Loucy (cell line): Measurements from ENCODE around the gene B4GALT1.

Source experiments
- H2AFZ ChIP-seq: fragments of 200-600 bp; sonication (generic); 2 replicates; pipeline ENCODE4 v1.6.0; 2016; ENCODE audit warnings: antibody characterized with exemption, mild to moderate bottlenecking, low read length, moderate library complexity
- H3F3A ChIP-seq: fragments of 200-600 bp; 2 replicates; pipeline ENCODE4 v1.6.0; 2016; ENCODE audit warnings: antibody characterized with exemption, low read depth, mild to moderate bottlenecking
- H3K27me3 ChIP-seq: fragments of 200-600 bp; sonication (generic); 2 replicates; pipeline ENCODE4 v1.6.1; 2014; ENCODE audit warnings: low read length, mild to moderate bottlenecking; ENCODE audit not compliant: insufficient read depth, poor library complexity, severe bottlenecking
- H3K36me3 ChIP-seq: fragments of 200-600 bp; sonication (generic); 2 replicates; pipeline ENCODE4 v1.6.1; 2016; ENCODE audit warnings: low read length; ENCODE audit not compliant: insufficient read depth
- H3K4me1 ChIP-seq: fragments of 200-600 bp; sonication (generic); 2 replicates; pipeline ENCODE4 v1.5.1; 2014; ENCODE audit warnings: low read length, mild to moderate bottlenecking; ENCODE audit not compliant: insufficient read depth, poor library complexity, severe bottlenecking
- H3K4me2 ChIP-seq: fragments of 200-600 bp; sonication (generic); 2 replicates; pipeline ENCODE4 v1.6.0; 2014; ENCODE audit warnings: antibody characterized with exemption, low read length, low read depth, mild to moderate bottlenecking; ENCODE audit not compliant: poor library complexity, severe bottlenecking
- H3K4me3 ChIP-seq: fragments of 200-600 bp; sonication (generic); 2 replicates; pipeline ENCODE4 v1.5.1; 2014; ENCODE audit warnings: low read length, mild to moderate bottlenecking, mixed read lengths; ENCODE audit not compliant: poor library complexity, severe bottlenecking
- H3K79me2 ChIP-seq: fragments of 200-600 bp; sonication (generic); 2 replicates; pipeline ENCODE4 v1.6.1; 2014; ENCODE audit warnings: low read length; ENCODE audit not compliant: insufficient read depth
- H3K9ac ChIP-seq: fragments of 200-600 bp; sonication (generic); 2 replicates; pipeline ENCODE4 v1.6.0; 2014; ENCODE audit warnings: mild to moderate bottlenecking, low read depth, low read length, moderate library complexity; ENCODE audit not compliant: poor library complexity, severe bottlenecking
- H3K9me2 ChIP-seq: fragments of 200-600 bp; sonication (generic); replicated peaks from 2 replicates; pipeline ENCODE4 v1.6.1; 2016; ENCODE audit warnings: low read depth, low read length, mixed read lengths
- H3K9me3 ChIP-seq: fragments of 200-600 bp; sonication (generic); 2 replicates; pipeline ENCODE4 v1.6.1; 2014; ENCODE audit warnings: mild to moderate bottlenecking, antibody characterized with exemption, low read length, low read depth; ENCODE audit not compliant: insufficient read depth
- H4K20me1 ChIP-seq: fragments of 200-600 bp; sonication (generic); 2 replicates; pipeline ENCODE4 v1.6.0; 2014; ENCODE audit warnings: antibody characterized with exemption, low read length, mild to moderate bottlenecking; ENCODE audit not compliant: insufficient read depth, poor library complexity, severe bottlenecking
- CTCF ChIP-seq: fragments of 200-600 bp; sonication (generic); conservative IDR thresholded peaks from 2 replicates; pipeline ENCODE4 v1.5.1; 2014; ENCODE audit warnings: mild to moderate bottlenecking, antibody characterized with exemption, low read length
- EZH2phosphoT487 ChIP-seq: fragments of 200-600 bp; IDR thresholded peaks from 2 replicates; pipeline ENCODE4 v1.6.1; 2018; ENCODE audit warnings: antibody characterized with exemption, mild to moderate bottlenecking, moderate library complexity, borderline replicate concordance

Gene B4GALT1

GRCh38 chr9:33112094-33112493 is 55.0 kb downstream of the B4GALT1 start:
- Histone ChIP-seq H3K4me3 (no peak overlapping the region), H3K4me1 (peaks cover 4% of the 10 kb centered on the region)

GRCh38 chr9:33111631-33112030 is 55.5 kb downstream of the B4GALT1 start:
- Histone ChIP-seq H4K20me1 (no peaks in the 10 kb centered on the region), H3K9me2 (no peaks in the 10 kb centered on the region), H2AFZ (no peak overlapping the region), H3K4me3 (no peak overlapping the region), H3K9me3 (no peaks in the 10 kb centered on the region), H3K27me3 (no peaks in the 10 kb centered on the region), H3F3A (no peaks in the 10 kb centered on the region), H3K4me2 (no peak overlapping the region), H3K9ac (no peak overlapping the region), H3K36me3 (peaks cover 34% of the 10 kb centered on the region; the same call in 1 of the 2 replicates), H3K79me2 (no peaks in the 10 kb centered on the region), H3K4me1 (no peaks in the 10 kb centered on the region)
- TF ChIP-seq EZH2phosphoT487 (no peak), CTCF (no peak)

More at GRCh38 chr9:33112094-33112493, 55.0 kb downstream of the B4GALT1 start:
- Histone ChIP-seq H3K9me3 (no peaks in the 10 kb centered on the region), H4K20me1 (no peaks in the 10 kb centered on the region), H3K36me3 (peaks cover 34% of the 10 kb centered on the region; the same call in 1 of the 2 replicates), H3F3A (no peaks in the 10 kb centered on the region), H3K27me3 (no peaks in the 10 kb centered on the region), H3K9me2 (no peaks in the 10 kb centered on the region), H3K9ac (no peak overlapping the region), H3K4me2 (no peak overlapping the region), H3K79me2 (no peaks in the 10 kb centered on the region), H2AFZ (no peak overlapping the region)
- TF ChIP-seq EZH2phosphoT487, result no peak
- TF ChIP-seq CTCF, result no peak

- no peak overlapping the region for H3K4me2 ChIP-seq
- no peak for TF ChIP-seq CTCF
- TF ChIP-seq EZH2phosphoT487, result no peak
- H3K36me3 ChIP-seq, result peaks cover 34% of the 10 kb centered on the region; the same call in 1 of the 2 replicates
- H3K9me2 ChIP-seq, result no peaks in the 10 kb centered on the region
- no peak overlapping the region for H3K4me3 ChIP-seq
- H2AFZ ChIP-seq, result no peak overlapping the region
- no peaks in the 10 kb centered on the region for H3K9me3 ChIP-seq
- H3K9ac ChIP-seq, result no peak overlapping the region
- no peaks in the 10 kb centered on the region for H3F3A ChIP-seq
- H3K27me3 ChIP-seq, result no peaks in the 10 kb centered on the region
- H3K4me1 ChIP-seq, result no peaks in the 10 kb centered on the region
- H3K79me2 ChIP-seq, result no peaks in the 10 kb centered on the region
- no peaks in the 10 kb centered on the region for H4K20me1 ChIP-seq
Observed at GRCh38 chr9:33110686-33111085, 56.5 kb downstream of the B4GALT1 start.
